Endothelial cell of umbilical vein (primary cell): ENCODE results near the gene ZER1. TPM values are rescaled to one million over a fixed set of nuclear protein-coding genes. Genes with fewer than 3 reads are reported as not detected.

Experiments used
- BruUV-seq: library from RNA; stranded (reverse); fragments of 400-500 nt; replicated peaks from 2 replicates; lab custom pipeline; 2021; lab: Mats Ljungman, UMichigan
- CTCF ChIA-PET: fragments of 300-600, 350-600 bp; sonication (Branson Sonifier 250); formaldehyde crosslinking; loops from one replicate; lab custom pipeline; 2021; ENCODE audit warnings: antibody characterized with exemption, inconsistent platforms; lab: Charles Lee
- POLR2A ChIA-PET: fragments of 300-600, 350-600 bp; sonication (Branson Sonifier 250); formaldehyde crosslinking; loops from one replicate; lab custom pipeline; 2021; ENCODE audit warnings: antibody characterized with exemption, inconsistent platforms; lab: Charles Lee
- DNase-seq: peaks from one replicate; pipeline ENCODE4 v3.0.0-alpha.2; 2011; ENCODE audit warnings: low read depth, low spot score
- FAIRE-seq: peaks from 2 replicates; lab custom pipeline; 2011; peaks lifted over from hg19 to GRCh38; lab: Jason Lieb, UNC
- H2AFZ ChIP-seq: 2 replicates; pipeline ENCODE4 v1.6.0; 2012; ENCODE audit warnings: low read depth, low read length, control low read depth, inconsistent platforms
- H3K27ac ChIP-seq: 2 replicates; pipeline ENCODE4 v1.5.1; 2011; ENCODE audit warnings: low read depth, mild to moderate bottlenecking, control low read depth, low read length, moderate library complexity; ENCODE audit not compliant: insufficient read depth
- H3K27me3 ChIP-seq, 2 experiments: 2 replicates each; pipeline versions ENCODE4 v1.6.0 to v1.6.1; 2011; ENCODE audit warnings: low read length in 2 of 2, mixed read lengths in 1 of 2; ENCODE audit not compliant: control insufficient read depth in 2 of 2, insufficient read depth in 2 of 2
- H3K36me3 ChIP-seq, 2 experiments: 2 replicates in 1 of 2; 3 replicates in 1 of 2; pipeline ENCODE4 v1.5.1; 2011; ENCODE audit warnings: low read length in 2 of 2, mild to moderate bottlenecking in 1 of 2, moderate library complexity in 1 of 2; ENCODE audit not compliant: control insufficient read depth in 2 of 2, insufficient read depth in 2 of 2; ENCODE audit errors: extremely low read depth in 1 of 2
- H3K4me1 ChIP-seq: 3 replicates; pipeline ENCODE4 v1.5.1; 2011; ENCODE audit warnings: mild to moderate bottlenecking, low read length; ENCODE audit not compliant: control insufficient read depth, insufficient read depth; ENCODE audit errors: extremely low read depth
- H3K4me2 ChIP-seq: 2 replicates; pipeline ENCODE4 v1.6.1; 2011; ENCODE audit warnings: low read length, control low read depth, mixed read lengths; ENCODE audit not compliant: insufficient read depth
- H3K4me3 ChIP-seq, 3 experiments: fragments of 200-600 bp in 1 of 3; sonication (generic), shearing (Covaris generic) in 1 of 3; replicated peaks in 1 of 3; 2 replicates each; pipeline ENCODE4 v1.5.1; 2011 to 2016; ENCODE audit warnings: control low read depth in 3 of 3, low read length in 3 of 3, mild to moderate bottlenecking in 2 of 3, inconsistent platforms in 1 of 3, low read depth in 1 of 3, moderate library complexity in 1 of 3; ENCODE audit not compliant: insufficient read depth in 1 of 3
- H3K79me2 ChIP-seq: 2 replicates; pipeline ENCODE4 v1.6.0; 2012; ENCODE audit warnings: low read length, inconsistent platforms; ENCODE audit not compliant: control insufficient read depth, insufficient read depth
- H3K9ac ChIP-seq: replicated peaks from 2 replicates; pipeline ENCODE3; 2011; ENCODE audit warnings: low read length, control low read depth; ENCODE audit not compliant: insufficient read depth; ENCODE audit errors: extremely low read depth
- H3K9me1 ChIP-seq: replicated peaks from 3 replicates; pipeline ENCODE4 v1.6.0; 2011; ENCODE audit warnings: mild to moderate bottlenecking, low read length; ENCODE audit not compliant: control insufficient read depth, insufficient read depth; ENCODE audit errors: extremely low read depth
- H3K9me3 ChIP-seq: replicated peaks from 2 replicates; pipeline ENCODE4 v1.5.1; 2012; ENCODE audit warnings: low read length, inconsistent platforms; ENCODE audit not compliant: control insufficient read depth, insufficient read depth
- H4K20me1 ChIP-seq: replicated peaks from 2 replicates; pipeline ENCODE3; 2011; ENCODE audit warnings: mild to moderate bottlenecking, low read length; ENCODE audit not compliant: control insufficient read depth, insufficient read depth; ENCODE audit errors: extremely low read depth
- FOS ChIP-seq: IDR thresholded peaks from 2 replicates; pipeline ENCODE4 v1.6.1; 2011; ENCODE audit warnings: mild to moderate bottlenecking, low read length, moderate library complexity, borderline replicate concordance; ENCODE audit not compliant: insufficient read depth
- GATA2 ChIP-seq: IDR thresholded peaks from 2 replicates; pipeline ENCODE4 v1.7.0; 2011; ENCODE audit warnings: low read depth, mild to moderate bottlenecking, moderate library complexity, mixed read lengths, low read length; ENCODE audit not compliant: insufficient read length, insufficient read depth
- JUN ChIP-seq: IDR thresholded peaks from 2 replicates; pipeline ENCODE4 v1.6.1; 2011; ENCODE audit warnings: borderline replicate concordance, low read depth; ENCODE audit not compliant: insufficient read length, insufficient read depth
- POLR2A ChIP-seq: IDR thresholded peaks from 2 replicates; pipeline ENCODE4 v1.6.1; 2012; ENCODE audit warnings: low read depth, mild to moderate bottlenecking, control low read depth, low read length
- POLR2AphosphoS5 ChIP-seq: IDR thresholded peaks from 2 replicates; pipeline ENCODE4 v1.6.1; 2012; ENCODE audit warnings: low read depth, mild to moderate bottlenecking, control low read depth, low read length, moderate library complexity; ENCODE audit not compliant: insufficient read depth
- dilution Hi-C: fragments of 300-500 bp; cut with MboI; formaldehyde crosslinking; loops from one replicate; pipeline ENCODE4 v1.15.0; 2019; ENCODE audit warnings: low sequenced_read_pairs; ENCODE audit not compliant: extremely low pct_ligation_motif_present
- intact Hi-C: fragments of 100-400 bp; cut with micrococcal nuclease; formaldehyde crosslinking; loops from one replicate; pipeline ENCODE4 v1.10.0; 2022
- polyA plus RNA-seq, 4 experiments: library from polyadenylated mRNA; depleted of rRNA in 3 of 4; stranded (reverse) in 3 of 4; unstranded in 1 of 4; fragments of >200 nt; gene quantifications; 2 replicates each; pipeline versions ENCODE4 v1.2.1 to v1.2.3, GENCODE V29; 2011 to 2012; ENCODE audit warnings: missing spikeins in 1 of 4
- total RNA-seq: library from RNA; stranded (reverse); gene quantifications from 2 replicates; pipeline ENCODE4 v1.2.3, GENCODE V29; 2021

The ZER1 gene
- total and polyA plus RNA-seq, 2 donors (not counting 3 experiments of a cell fraction or from before 2014, with no cell fraction given) = 23.0 to 29.9 TPM

GRCh38 chr9:128689293-128689774 lies 82.4 kb downstream of the ZER1 start:
- BruUV-seq = no TSS peak
- ChIA-PET POLR2A (interaction anchor here (0.9 kb wide), 1 partner anchor 137 kb away, joined by 3 read pairs; the partner anchor contains the start of gene SPTAN1), CTCF (interaction anchor here (1.8 to 2.0 kb wide), 2 partner anchors 11 to 13 kb away, joined by 6 to 8 read pairs; partner anchors contain the start of gene PKN3)
- Histone ChIP-seq H3K27me3 (no peaks in the 10 kb centered on the region), H3K9ac (peak overlapping the region; percentile 66), H3K4me1 (peaks cover 18% of the 10 kb centered on the region), H4K20me1 (peaks cover 5% of the 10 kb centered on the region), H2AFZ (no peak overlapping the region), H3K9me3 (no peaks in the 10 kb centered on the region), H3K4me3 (peak overlapping the region; percentile 34 to 79 (median 47)), H3K4me2 (no peak overlapping the region), H3K79me2 (peaks cover 50% of the 10 kb centered on the region), H3K9me1 (no peaks in the 10 kb centered on the region), H3K36me3 (peaks cover 16 to 17% of the 10 kb centered on the region in 2 experiments), H3K27ac (peak overlapping the region; percentile 54)
- intact Hi-C loops = loop anchor here (1.0 to 5.0 kb wide), 5 partner anchors 13 to 137 kb away; partner anchors contain the start of genes DYNC2I2, PKN3, SPTAN1 and ZDHHC12
- TF ChIP-seq POLR2AphosphoS5 = peak; percentile 6
- no peak for TF ChIP-seq FOS
- dilution Hi-C loops = no loop called here
- no peak for DNase-seq
- FAIRE-seq = no peak

- intact Hi-C loops = loop anchor here (1.0 to 5.0 kb wide), 5 partner anchors 14 to 136 kb away; partner anchors contain the start of genes DYNC2I2, PKN3, SPTAN1 and ZDHHC12
- ChIA-PET CTCF (interaction anchor here (1.8 to 2.0 kb wide), 2 partner anchors 11 to 14 kb away, joined by 6 to 8 read pairs; partner anchors contain the start of gene PKN3), POLR2A (interaction anchor here (0.9 kb wide), 1 partner anchor 136 kb away, joined by 3 read pairs; the partner anchor contains the start of gene SPTAN1)
- DNase-seq (peak; percentile 94), FAIRE-seq (peak; percentile 72)
- Histone ChIP-seq H3K9ac (peak within 1 kb of the TSS; percentile 81), H3K4me1 (peaks cover 18% of the 10 kb centered on the region), H2AFZ (peak within 1 kb of the TSS; percentile 5), H3K27ac (peak within 1 kb of the TSS; percentile 61), H3K4me2 (peak within 1 kb of the TSS; percentile 1), H3K79me2 (peaks cover 52% of the 10 kb centered on the region), H3K27me3 (no peaks in the 10 kb centered on the region), H3K36me3 (peaks cover 12 to 13% of the 10 kb centered on the region in 2 experiments), H3K4me3 (peak within 1 kb of the TSS; percentile 50 to 79 (median 78)), H3K9me1 (no peaks in the 10 kb centered on the region), H4K20me1 (peaks cover 5% of the 10 kb centered on the region), H3K9me3 (no peaks in the 10 kb centered on the region)
- dilution Hi-C loops = no loop called here
- BruUV-seq = TSS peak; percentile 25
- no peak for TF ChIP-seq JUN
- TF ChIP-seq GATA2 = no peak
- TF ChIP-seq POLR2AphosphoS5 = peak; percentile 93
- TF ChIP-seq FOS = no peak
- TF ChIP-seq POLR2A = no peak
Observed at GRCh38 chr9:128688501-128689292, 83.0 kb downstream of the ZER1 start, which contains the start of gene SET. Gene SET (plus strand): TSS chr9:128689222. CDS start chr9:128689583, 361 bp downstream.
